Heart right ventricle (tissue), 16 donors: ENCODE data around the gene DEPP1. TPM values are rescaled to one million over a fixed set of nuclear protein-coding genes. Genes with fewer than 3 reads are reported as not detected.

Source experiments
- ATAC-seq, 8 donors: fragments of 200-7000 bp; cut with Tn5 transposase; one replicate each; pipeline ENCODE4 v1.9.1; 2020; ENCODE audit warnings: mild to moderate bottlenecking in 8 of 8, moderate library complexity in 8 of 8, moderate number of reproducible peaks in 1 of 8
- DNase-seq, 2 donors: peaks; one replicate each; pipeline ENCODE4 v3.0.0-alpha.2; 2020
- H3K27ac ChIP-seq, 10 donors: fragments of 200-600 bp; sonication (generic) in 2 of 10; one replicate each; pipeline versions ENCODE4 v1.5.0 to v1.8.0; 2020 to 2022; ENCODE audit warnings: mild to moderate bottlenecking in 3 of 10
- H3K27me3 ChIP-seq, 7 donors: fragments of 200-600 bp; one replicate each; pipeline ENCODE4 v1.8.0; 2021 to 2022; ENCODE audit warnings: mild to moderate bottlenecking in 2 of 7
- H3K36me3 ChIP-seq, 9 donors: fragments of 200-600 bp; sonication (generic) in 1 of 9; one replicate each; pipeline versions ENCODE4 v1.5.0 to v1.8.0; 2020 to 2022; ENCODE audit warnings: mild to moderate bottlenecking in 2 of 9
- H3K4me1 ChIP-seq, 9 donors: fragments of 200-600 bp; sonication (generic) in 1 of 9; one replicate each; pipeline versions ENCODE4 v1.5.0 to v1.8.0; 2020 to 2022; ENCODE audit warnings: mild to moderate bottlenecking in 4 of 9
- H3K4me3 ChIP-seq, 10 donors: fragments of 200-600 bp; sonication (generic) in 2 of 10; one replicate each; pipeline versions ENCODE4 v1.5.0 to v1.8.0; 2020 to 2022; ENCODE audit warnings: mild to moderate bottlenecking in 7 of 10, moderate library complexity in 2 of 10
- H3K9me3 ChIP-seq, 11 donors: fragments of 200-600 bp in 10 of 11; sonication (generic) in 2 of 11; one replicate each; pipeline versions ENCODE4 v1.5.0 to v1.8.0; 2013 to 2022; ENCODE audit warnings: mild to moderate bottlenecking in 2 of 11, control low read depth in 1 of 11, moderate library complexity in 1 of 11
- CTCF ChIP-seq, 9 donors: fragments of 200-600 bp; sonication (generic) in 2 of 9; IDR thresholded peaks; one replicate each; pipeline versions ENCODE4 v1.5.0 to v1.8.0; 2021 to 2022; ENCODE audit warnings: antibody characterized with exemption in 9 of 9, mild to moderate bottlenecking in 5 of 9, moderate library complexity in 1 of 9
- WGBS, 2 donors: extraction: QIAGEN DNeasy Blood & Tissue Kit; methylation state at CpG; one replicate each; pipeline ENCODE4 v1.1.7; 2013; ENCODE audit warnings: inconsistent platforms in 1 of 2; 5-methylcytosine and 5-hydroxymethylcytosine counted together
- intact Hi-C, 10 donors: fragments of 100-400 bp; cut with DNase I; formaldehyde crosslinking; loops; one replicate each; pipeline versions ENCODE4 v1.11.1 to v1.14.2; 2022
- polyA plus RNA-seq, 2 donors: library from polyadenylated mRNA; stranded (reverse); fragments of 200-250 nt; gene quantifications; one replicate each; pipeline ENCODE4 v1.2.3, GENCODE V29; 2013
- total RNA-seq, 10 donors: library from RNA; stranded (reverse); fragmentation: NEBNext Ultra II Directional in 3 of 10; extraction: Animal tissue kit (Norgen Biotek cat#: 25700) in 3 of 10; gene quantifications; one replicate each; pipeline versions ENCODE4 v1.2.1 to v1.2.4, GENCODE V29; 2021 to 2023
- donor health status: Arrhythmogenic right ventricular cardiomyopathy.
- donor health status: ischemic (EF 13 %, LVEDD 7.1; RV severe dilation, severe dysfunction).
- donor health status: healthy with polysubstance abuse.
- donor health status: DM: no; HTN: yes; CAD: no.
- donor health status: DM: no; HTN: no; CAD: no.
- donor health status: ischemic (EF 25% LVEDD 6.9; RV normal size, moderate dysfunction).
- donor health status: ischemic (EF 25% LVEDD 5.7; RV mildly dilated, moderate dysfunction).
- donor health status: healthy.
- donor health status: DM: yes; HTN: yes; CAD: no.
- donor health status: Ischemic cardiomyopathy.
- donor health status: ischemic (EF 35%, LVEDD 5.7; RV mildly dilated, moderate dysfunction).
- donor health status: nonischemic (EF 11% LVEDD 7.7; RV severe dilation, severe dysfunction).
- donor health status: DM: yes; HTN: yes; CAD: no.
- donor health status: PGD.
- donor health status: ischemic (EF 29% LVEDD 5.4; RV normal size, mild dysfunction).
- donor health status: nonischemic (EF 23%, LVEDD 6.1; RV moderate dilation, normal function).

The DEPP1 gene
- total and polyA plus RNA-seq, 12 donors, result 10.0 to 172 (median 25.1) TPM

DNA sequence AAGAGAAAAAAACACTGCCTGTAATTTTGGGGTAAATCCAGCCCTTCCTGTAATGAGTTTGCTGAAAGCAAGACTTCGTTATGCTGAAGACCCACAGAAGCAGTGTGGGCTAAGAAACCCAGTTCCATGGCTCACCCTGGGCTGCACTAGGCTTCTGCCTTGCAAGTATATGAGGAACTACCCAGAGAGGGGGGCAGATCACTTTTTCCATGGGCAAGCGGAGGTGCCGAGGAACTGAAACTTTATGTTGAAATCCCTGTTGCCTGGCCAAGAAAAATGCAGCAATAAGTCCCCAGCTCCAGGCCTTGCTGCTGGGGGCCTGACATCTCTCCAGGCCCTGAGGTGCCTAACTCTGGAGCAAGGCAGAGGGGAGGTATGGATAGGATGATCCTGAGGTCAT, 10.5 kb downstream of the DEPP1 start:
- peak in 6 of 8 donors; percentile 11 to 44 (median 24) for ATAC-seq
- Histone ChIP-seq H3K4me1 (peaks cover 47 to 88% (median 77%) of the 10 kb centered on the region in 9 donors), H3K9me3 (no peaks in the 10 kb centered on the region), H3K36me3 (peaks cover 0 to 43% (median 17%) of the 10 kb centered on the region in 9 donors), H3K27me3 (no peaks in the 10 kb centered on the region), H3K27ac (peak overlapping the region in 9 of 10 donors; percentile 24 to 98 (median 92)), H3K4me3 (peak overlapping the region in 3 of 10 donors; percentile 1 to 13 (median 3))
- no peak for DNase-seq
- 23 to 34% methylated on average over 3 of the region's 3 CpGs for WGBS, 2 donors
- intact Hi-C loops, result no loop called here
- no peak for TF ChIP-seq CTCF (IDR thresholded peaks at IDR 0.05)

GRCh38 chr10:44967616-44968015, 11.0 kb downstream of the DEPP1 start:
- Histone ChIP-seq H3K36me3 (peaks cover 0 to 38% (median 17%) of the 10 kb centered on the region in 9 donors), H3K9me3 (no peaks in the 10 kb centered on the region), H3K4me3 (peak overlapping the region in 2 of 10 donors; percentile 3 to 13), H3K4me1 (peaks cover 47 to 88% (median 77%) of the 10 kb centered on the region in 9 donors), H3K27me3 (no peaks in the 10 kb centered on the region), H3K27ac (peak overlapping the region in 9 of 10 donors; percentile 24 to 98 (median 92))
- TF ChIP-seq CTCF (IDR thresholded peaks at IDR 0.05), result no peak
- intact Hi-C loops, result no loop called here
- DNase-seq (no peak), ATAC-seq (no peak)
- WGBS, 2 donors, result 72 to 79% methylated on average over 4 of the region's 4 CpGs

GRCh38 chr10:44966816-44967509, 11.6 kb downstream of the DEPP1 start:
- WGBS, 2 donors, result 62% methylated on average over 8 of the region's 8 CpGs
- Histone ChIP-seq H3K27me3 (no peaks in the 10 kb centered on the region), H3K4me3 (no peak overlapping the region), H3K27ac (peak overlapping the region in 9 of 10 donors; percentile 24 to 98 (median 92)), H3K9me3 (no peaks in the 10 kb centered on the region), H3K4me1 (peaks cover 46 to 88% (median 83%) of the 10 kb centered on the region in 9 donors), H3K36me3 (peaks cover 0 to 31% (median 14%) of the 10 kb centered on the region in 9 donors)
- intact Hi-C loops, result no loop called here
- peak in 5 of 9 donors; percentile 23 to 34 (median 26) for TF ChIP-seq CTCF (IDR thresholded peaks at IDR 0.05)
- ATAC-seq (no peak), DNase-seq (no peak)

DNA sequence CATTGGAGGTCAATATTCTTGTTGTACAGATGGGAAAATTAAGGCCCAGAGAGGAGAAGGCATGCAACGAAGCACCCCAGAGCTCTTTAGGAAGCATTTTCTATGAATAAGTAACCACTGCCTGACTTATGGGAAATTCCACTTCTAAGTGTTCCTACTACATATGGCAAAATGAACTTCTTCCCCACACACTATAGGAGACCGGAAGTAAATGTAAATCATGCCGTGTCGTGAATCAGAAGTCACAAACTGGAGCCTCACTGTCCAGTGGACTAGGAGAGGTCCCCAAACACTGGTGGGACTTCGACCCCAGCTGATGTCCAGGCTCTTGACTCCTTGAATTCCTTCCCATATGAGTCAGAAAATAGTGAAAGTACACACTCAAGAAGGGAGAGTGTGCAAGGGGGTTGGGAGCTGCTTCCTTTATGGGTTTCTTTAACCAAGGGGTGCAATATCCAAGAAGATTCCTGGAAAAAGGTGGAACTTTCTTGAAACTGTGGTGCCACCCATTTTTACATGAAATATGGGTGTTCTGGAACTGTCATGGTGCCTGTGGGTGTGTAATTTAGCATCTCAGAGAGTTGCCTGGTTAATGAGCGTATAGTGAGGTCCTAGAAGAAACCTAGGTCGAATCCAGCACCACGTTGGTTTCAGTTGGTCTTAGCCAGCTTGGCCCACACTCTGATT, 12.3 kb downstream of the DEPP1 start:
- Histone ChIP-seq H3K9me3 (no peaks in the 10 kb centered on the region), H3K36me3 (peaks cover 0 to 24% (median 7%) of the 10 kb centered on the region in 9 donors), H3K27me3 (no peaks in the 10 kb centered on the region), H3K27ac (peak overlapping the region in 9 of 10 donors; percentile 86 to 98 (median 92)), H3K4me3 (no peak overlapping the region), H3K4me1 (peaks cover 46 to 95% (median 90%) of the 10 kb centered on the region in 9 donors)
- intact Hi-C loops, result no loop called here
- 67 to 70% methylated on average over 8 of the region's 8 CpGs for WGBS, 2 donors
- DNase-seq (peak in 1 of 2 donors; percentile 1), ATAC-seq (no peak)
- TF ChIP-seq CTCF (IDR thresholded peaks at IDR 0.05), result no peak
